HG03565 (cell line): ENCODE data around the gene DISC1.
"Not testable (repeated sequence)": the region's sequence is repeated elsewhere in the genome, so short reads cannot be mapped to it uniquely, and the experiment has no call there.

ENCODE experiments used
- ATAC-seq: cut with Tn5 transposase; IDR thresholded peaks from one replicate; pipeline ENCODE4 v1.9.1; 2021; ENCODE audit warnings: mild to moderate bottlenecking, moderate library complexity; ENCODE audit not compliant: unreplicated experiment

DISC1 gene

GRCh38 chr1:231626535-231626950 is at the start of gene DISC1:
Gene DISC1 (plus strand): TSS chr1:231626790. CDS start chr1:231626868, 78 bp downstream.
- peak; percentile 44 for ATAC-seq

- ATAC-seq: no peak
These were observed 49.5 kb upstream of the DISC1 start for GRCh38 chr1:231576804-231577718.

DNA sequence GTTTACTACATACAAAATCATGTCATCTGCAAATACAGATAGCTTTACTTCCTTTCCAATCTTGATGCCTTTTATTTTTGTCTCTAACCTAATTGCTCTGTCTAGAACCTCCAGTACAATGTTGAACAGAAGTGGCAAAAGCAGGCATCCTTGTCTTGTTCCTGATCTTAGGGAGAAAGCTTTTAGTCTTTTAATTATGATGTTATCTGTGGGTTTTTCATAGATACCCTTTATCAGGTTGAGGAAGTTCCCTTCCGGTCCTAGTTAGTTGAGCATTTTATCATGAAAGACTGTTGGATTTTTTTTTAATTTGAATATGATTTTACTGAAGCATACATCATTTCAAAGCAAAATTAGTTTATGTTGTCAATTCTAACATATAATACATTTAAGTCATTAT is 45.7 kb upstream of the DISC1 start:
- no peak for ATAC-seq

GRCh38 chr1:231581859-231582258 is 44.7 kb upstream of the DISC1 start:
- no peak for ATAC-seq

DNA sequence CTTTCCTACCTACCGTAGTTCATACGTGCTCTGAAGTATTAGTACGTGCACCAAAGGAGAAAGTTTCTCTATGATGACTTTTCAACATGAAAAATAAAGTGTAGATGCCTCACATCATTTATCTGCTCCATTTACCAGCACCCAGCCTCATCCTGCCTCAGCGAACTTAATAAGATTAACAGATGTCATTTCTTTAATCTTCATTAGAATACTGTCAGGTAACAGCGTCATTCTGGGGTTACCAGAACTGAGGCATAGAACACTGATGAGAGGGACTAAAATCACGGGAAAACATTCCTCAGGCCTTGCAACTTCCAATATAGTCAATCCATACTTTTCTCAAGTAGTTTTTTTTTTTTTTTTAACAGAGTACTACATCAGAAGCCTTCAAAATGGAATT is 43.2 kb upstream of the DISC1 start:
- no peak for ATAC-seq

GRCh38 chr1:231584117-231584516 is 42.5 kb upstream of the DISC1 start:
- no peak for ATAC-seq

GRCh38 chr1:231584921-231585320 is 41.7 kb upstream of the DISC1 start:
- no peak for ATAC-seq

- no peak for ATAC-seq
These were observed 36.0 kb upstream of the DISC1 start for GRCh38 chr1:231590453-231591198.

- ATAC-seq: no peak
These were observed 35.1 kb upstream of the DISC1 start for GRCh38 chr1:231591466-231591865.

- ATAC-seq: no peak
These were observed 33.8 kb upstream of the DISC1 start for GRCh38 chr1:231592809-231593208.

- ATAC-seq: not testable (repeated sequence)
These were observed 33.3 kb upstream of the DISC1 start for GRCh38 chr1:231593264-231593663.

DNA sequence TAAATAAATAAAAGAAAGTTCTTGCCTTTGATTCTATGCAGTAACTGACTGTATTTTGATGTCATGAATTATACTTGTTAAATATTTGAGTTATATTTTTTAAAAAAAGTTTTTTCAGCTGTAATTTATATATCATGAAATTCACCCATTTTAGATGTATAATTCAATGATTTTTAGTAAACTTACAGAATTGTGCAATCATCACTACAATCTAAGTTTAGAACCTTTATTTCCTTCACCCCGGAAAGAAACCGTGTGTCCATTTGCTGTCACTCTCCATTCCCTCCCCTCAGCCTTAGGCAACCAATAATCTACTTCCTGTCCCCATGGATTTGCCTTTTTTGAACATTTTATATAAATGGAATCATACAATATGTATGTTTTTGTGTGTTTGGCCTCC is 32.5 kb upstream of the DISC1 start:
- no peak for ATAC-seq

DNA sequence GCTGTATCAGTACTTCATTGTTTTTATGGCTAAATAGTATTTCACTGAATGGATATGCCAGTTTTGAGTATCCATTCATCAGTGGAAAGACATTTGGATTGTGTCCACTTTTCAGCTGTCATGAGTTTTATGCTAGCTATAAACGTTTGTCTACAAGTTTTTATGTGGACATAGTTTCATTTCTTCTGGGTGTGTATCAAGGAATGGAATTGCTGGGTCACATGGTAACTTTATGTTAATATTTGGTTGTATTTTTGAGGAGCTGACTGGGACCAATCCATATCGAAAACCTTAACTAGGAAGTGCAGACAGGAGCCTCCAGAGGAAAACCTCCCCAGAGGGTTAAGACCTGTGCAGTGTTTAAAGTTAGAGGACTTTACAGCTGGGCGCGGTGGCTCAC is 31.8 kb upstream of the DISC1 start:
- no peak for ATAC-seq

- no peak for ATAC-seq
These were observed 30.2 kb upstream of the DISC1 start for GRCh38 chr1:231596337-231596791.

GRCh38 chr1:231597971-231598370 is 28.6 kb upstream of the DISC1 start:
- ATAC-seq: no peak

DNA sequence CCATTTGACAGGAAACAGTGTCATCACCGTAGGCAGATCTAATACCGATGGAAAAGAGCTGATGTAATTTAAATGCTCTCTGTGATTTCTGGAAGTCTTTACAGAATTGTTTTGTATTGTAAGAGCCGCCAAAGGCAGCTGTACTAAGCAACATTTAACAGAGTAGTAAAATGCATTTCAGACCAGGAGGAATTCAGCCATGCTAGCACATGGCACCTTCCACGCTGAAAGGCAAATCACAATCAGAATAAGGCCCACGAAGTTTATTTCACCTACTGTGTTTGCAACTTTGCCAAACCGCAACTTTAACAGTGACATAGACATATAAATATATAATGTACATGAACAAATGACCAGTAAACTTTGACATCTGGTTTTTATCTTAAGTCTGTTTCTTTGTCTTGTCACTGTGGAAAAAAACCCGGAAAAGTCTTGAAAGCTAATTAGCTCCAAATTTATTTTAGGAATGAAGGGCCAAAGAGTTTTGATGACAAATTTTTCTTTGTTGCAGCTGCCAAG is 26.1 kb upstream of the DISC1 start:
- no peak for ATAC-seq

GRCh38 chr1:231601824-231602672 is 24.5 kb upstream of the DISC1 start:
- ATAC-seq: no peak

DNA sequence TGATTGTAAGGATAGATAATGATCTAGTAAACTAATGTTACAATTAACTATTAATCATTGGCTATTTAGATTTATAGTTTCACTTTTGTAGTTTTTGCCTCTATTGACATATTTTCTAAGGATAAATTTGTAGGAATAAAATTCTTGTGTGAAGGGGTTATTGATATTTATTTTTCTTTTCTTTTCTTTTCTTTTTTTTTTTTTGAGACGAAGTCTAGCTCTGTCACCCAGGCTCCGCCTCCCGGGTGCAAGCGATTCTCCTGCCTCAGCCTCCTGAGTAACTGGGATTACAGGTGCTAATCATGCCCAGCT is 24.0 kb upstream of the DISC1 start:
- no peak for ATAC-seq

GRCh38 chr1:231603598-231604275 is 22.9 kb upstream of the DISC1 start:
- ATAC-seq: no peak

GRCh38 chr1:231604276-231604621 is 22.3 kb upstream of the DISC1 start:
- ATAC-seq: no peak
